ENCODE results near the gene PGLYRP2.
"Not testable (repeated sequence)": the region's sequence is repeated elsewhere in the genome, so short reads cannot be mapped to it uniquely, and the experiment has no call there.

- not testable (repeated sequence) for TF ChIP-seq CTCF, POLR2A (IDR thresholded peaks at IDR 0.05)
These were observed 6.5 kb upstream of the PGLYRP2 start for GRCh38 chr19:15485768-15486167.

All from lower leg skin (tissue), 3 donors.